ENCODE results near the gene EEF1A2.
A peak's percentile ranks its signal among the peaks of the same experiment; 100 is the strongest.

EEF1A2 gene

DNA sequence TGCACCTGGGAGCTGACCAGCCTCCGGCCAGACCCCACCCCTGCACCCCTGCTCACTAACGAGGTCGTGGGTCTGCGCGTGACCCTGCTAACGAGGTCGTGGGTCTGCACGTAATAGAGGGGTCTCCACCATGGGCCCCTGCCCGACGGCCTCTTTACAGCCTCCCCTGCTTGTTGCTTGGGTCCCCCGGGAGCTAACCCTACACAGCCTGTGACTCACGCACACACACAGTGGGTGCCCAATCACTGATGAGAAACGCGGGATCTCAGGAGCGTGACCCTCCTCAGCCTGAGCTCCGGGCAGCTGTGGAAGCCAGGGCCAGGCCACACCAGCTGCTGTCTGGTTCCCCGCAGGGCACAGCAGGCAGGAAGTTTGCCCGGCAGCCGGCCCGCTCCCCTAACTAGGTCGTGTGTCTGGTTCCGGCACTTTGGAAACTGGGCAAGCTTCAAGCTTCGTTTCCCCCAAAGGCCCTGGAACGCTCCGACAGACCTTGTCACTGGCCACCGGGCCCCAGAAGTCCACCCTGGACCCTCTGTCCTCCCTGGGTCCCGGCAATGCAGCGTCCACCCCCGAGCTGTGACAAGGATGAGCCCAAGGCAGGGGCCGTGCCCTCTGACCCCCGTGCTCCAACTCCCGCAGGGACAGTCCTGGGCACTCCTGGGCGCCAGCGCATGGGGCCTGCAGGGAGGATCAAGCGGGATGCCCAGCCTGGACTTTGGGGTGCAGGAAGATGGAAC is 37.5 kb upstream of the EEF1A2 start:
- DNase-seq: no peak

- no peak for DNase-seq
Measured at GRCh38 chr20:63534831-63535651, 36.2 kb upstream of the EEF1A2 start.

GRCh38 chr20:63534427-63534830 is 35.5 kb upstream of the EEF1A2 start:
- DNase-seq: no peak

DNA sequence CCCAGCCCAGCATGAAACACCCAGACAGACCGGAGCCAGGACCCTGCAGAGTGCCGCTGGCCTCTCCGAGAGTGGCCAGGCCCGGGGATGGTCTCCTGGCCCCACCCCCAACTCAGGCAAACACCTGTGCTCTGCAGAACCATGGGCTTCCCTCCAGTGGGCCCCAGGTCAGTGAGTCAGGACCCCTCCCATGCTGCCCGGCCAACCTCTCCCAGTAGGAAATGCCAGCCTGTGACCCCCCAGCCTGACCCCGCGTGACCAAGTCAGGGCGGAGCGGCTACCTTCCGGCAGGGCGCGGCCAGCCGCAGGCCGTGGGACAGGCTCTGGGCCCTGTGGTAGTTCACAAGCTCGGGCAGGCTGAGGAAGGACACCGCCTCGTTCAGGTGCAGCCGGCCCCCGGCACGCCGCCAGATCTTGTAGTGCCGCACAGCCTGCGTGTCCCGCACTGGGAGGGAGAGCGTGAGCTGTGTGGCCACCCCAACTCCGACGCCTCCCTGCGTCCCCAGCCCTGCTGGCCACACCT is 35.0 kb upstream of the EEF1A2 start:
- no peak for DNase-seq

DNA sequence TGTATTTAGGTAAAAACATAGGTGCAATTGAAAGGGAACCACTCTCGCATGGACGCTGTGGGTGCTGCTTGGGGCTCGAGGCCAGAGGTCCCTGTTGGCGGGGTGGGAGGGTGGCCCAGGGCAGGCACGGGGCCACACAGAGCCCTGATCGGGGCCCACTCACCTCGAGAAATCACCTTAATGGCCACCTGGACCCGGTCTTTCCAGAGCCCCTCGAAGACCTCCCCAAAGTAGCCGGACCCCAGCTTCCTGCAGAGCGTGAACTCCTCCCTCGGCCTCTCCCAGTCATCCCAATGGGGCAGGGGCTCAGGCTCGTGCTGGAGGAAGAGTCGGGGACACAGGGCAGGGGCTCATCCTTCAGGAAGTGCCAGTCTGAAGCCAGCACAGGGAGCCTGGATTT is 34.5 kb upstream of the EEF1A2 start:
- DNase-seq: no peak

GRCh38 chr20:63532449-63532971 is 33.6 kb upstream of the EEF1A2 start:
- DNase-seq: no peak

GRCh38 chr20:63531686-63532448 is 33.0 kb upstream of the EEF1A2 start:
- DNase-seq: no peak

DNA sequence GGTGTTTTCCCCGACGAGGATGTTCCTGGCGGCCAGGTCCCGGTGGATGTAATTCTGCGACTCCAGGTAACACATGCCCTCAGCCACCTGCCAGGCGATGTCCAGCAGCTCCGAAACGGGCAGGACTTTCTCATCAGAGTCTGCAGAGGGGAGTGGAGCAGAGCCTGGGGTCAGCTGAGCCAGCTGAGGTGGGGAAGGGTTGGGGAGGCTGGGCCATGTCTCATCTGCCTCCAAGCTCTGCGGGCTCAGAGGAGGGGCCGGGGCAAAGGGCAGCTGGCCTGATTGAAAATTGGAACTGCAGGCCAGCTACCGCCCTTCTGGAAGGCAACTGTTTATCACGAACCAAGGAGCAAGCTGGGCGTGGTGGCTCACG is 31.9 kb upstream of the EEF1A2 start:
- DNase-seq: no peak

DNA sequence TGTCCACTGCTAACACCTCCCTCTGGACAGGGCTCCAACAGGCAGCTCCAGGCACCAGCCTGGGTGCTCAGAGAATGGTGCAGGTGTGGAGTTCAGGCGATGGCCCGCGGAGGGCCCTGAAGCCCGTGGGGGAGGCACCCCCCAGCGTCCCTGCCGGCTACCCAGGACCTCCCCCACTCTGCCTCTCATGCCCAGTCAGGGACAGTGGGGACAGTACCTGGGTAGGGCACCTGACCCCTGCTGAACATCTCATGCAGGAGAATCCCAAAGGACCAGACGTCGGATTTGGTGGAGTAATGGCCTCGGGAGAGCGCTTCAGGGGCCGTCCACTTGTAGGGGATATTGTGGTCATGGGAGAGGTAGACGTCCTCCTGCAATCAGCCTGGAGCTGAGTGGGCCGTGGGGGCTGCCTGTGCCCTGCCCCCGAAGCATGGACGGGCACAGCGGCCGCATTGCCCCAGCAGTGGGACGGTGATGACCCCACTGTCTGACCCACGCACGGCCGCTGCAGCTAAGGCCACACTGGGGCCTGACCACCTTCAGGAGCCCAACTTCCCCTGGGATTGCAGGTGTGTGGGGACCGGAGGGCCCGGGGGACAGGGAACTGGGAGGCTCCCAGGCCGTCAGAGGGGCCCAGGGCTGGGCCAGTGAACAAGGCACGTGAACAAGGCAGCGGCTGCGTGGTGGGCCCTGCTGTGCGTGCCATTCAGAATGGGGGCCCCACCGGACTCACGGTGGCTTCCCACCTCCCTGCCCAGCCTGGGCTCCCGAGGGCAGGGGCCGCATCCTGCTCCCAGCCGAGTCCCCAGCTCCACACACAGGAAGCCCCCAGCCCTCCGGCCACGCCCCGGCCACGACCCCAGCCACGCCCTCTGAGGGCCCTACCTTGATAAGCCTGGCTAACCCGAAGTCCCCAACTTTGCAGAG is 31.2 kb upstream of the EEF1A2 start:
- no peak for DNase-seq

DNA sequence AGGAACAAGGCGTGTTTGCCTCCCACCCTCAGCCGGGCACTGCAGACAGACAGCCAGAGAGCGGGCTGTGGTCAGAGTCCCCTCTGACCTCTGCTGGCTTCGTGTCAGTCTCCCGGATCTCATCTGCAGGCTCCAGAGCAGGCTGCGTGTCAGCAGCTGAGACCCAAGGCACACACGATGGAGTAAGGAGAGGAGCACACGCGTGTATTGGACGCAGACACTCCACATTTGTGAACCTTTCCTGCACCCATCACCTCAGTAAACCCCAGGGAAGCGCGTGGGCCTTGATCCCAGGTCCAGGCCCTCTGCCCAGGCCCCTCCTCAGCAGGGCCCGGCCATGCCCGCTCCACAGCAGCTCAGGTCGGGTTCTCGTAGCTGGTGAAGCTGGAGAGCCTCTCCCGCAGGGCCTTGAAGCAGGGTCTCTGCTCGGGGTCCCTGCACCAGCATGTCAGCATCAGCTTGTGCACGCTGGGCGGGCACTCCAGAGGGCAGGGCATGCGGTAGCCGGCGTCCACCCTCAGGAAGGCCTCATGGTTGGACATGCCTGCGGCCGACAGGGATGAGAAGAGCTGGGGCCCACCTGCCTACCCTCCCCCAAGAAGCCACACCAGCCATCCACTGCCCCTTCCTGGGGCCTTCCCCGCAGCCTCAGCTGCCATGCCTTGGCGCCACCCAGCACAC is 30.4 kb upstream of the EEF1A2 start:
- DNase-seq: no peak

DNA sequence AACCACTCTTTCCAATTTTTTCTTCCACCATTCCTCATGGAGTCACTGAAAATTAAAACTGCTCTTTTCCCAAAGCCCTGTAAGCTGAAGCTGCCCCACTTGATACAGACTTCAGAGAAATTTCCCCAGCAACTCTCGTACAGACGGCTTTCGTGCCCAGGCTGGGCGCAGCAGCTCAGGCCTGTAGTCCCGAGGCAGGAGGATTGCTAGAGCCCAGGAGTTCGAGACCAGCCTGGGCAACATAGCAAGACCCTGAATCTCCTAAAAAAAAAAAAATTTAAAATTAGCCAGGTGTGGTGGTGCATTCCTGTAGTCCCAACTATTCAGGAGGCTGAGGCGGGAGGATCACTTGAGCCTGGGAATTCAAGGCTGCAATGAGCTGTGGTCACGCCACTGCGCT is 28.3 kb upstream of the EEF1A2 start:
- no peak for DNase-seq

GRCh38 chr20:63525971-63526370 is 27.1 kb upstream of the EEF1A2 start:
- no peak for DNase-seq

DNA sequence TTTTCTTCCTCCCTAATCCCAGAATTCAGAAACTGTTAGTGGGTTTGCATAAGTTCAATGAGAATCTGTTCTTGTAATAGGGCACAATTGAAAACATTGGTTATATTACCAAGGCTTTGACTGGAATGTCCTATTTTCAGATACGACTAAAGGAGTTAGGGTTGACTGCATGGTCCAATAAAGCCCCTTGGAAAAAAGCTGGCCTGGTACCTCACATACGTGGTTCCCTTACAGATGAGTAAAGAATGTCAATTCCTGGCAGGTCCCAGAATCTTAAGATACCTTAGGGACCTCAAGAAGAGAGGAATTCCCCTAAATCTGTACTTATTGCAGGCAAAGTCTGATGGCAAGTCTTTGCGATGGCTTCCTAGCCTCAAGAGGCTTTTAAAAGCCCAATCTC is 26.3 kb upstream of the EEF1A2 start:
- DNase-seq: no peak

DNA sequence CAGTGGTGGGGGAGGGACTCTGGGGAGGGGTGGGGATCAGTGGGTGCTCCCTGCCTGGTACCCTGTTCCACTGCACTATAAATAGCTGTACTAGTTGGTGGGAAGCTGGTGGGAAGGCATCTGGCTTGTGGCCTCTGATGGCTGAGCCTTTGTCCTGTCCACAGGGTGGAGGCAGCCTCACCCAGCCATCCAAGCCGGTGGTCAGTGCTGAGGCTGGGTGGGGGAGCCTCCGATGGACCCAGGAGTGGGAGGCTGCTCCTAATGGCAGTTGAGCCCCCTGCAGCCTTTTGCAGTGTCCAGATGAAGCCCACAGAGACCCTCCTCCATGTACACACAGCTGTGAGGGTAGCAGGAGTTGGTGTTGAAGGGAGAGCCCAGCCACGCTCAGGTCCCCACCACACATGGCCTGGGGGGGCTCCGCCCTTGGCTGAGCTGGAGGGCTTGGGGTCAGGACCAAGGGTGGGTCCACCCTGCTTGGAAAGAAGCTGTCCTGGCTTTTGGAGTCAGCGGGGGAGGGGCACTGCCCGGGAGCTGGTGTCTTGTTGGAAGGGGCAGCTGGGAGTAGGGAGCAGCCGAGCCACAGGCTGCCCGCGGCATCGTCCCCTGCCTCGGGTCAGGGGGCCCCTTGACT is 24.2 kb upstream of the EEF1A2 start:
- DNase-seq: no peak

DNA sequence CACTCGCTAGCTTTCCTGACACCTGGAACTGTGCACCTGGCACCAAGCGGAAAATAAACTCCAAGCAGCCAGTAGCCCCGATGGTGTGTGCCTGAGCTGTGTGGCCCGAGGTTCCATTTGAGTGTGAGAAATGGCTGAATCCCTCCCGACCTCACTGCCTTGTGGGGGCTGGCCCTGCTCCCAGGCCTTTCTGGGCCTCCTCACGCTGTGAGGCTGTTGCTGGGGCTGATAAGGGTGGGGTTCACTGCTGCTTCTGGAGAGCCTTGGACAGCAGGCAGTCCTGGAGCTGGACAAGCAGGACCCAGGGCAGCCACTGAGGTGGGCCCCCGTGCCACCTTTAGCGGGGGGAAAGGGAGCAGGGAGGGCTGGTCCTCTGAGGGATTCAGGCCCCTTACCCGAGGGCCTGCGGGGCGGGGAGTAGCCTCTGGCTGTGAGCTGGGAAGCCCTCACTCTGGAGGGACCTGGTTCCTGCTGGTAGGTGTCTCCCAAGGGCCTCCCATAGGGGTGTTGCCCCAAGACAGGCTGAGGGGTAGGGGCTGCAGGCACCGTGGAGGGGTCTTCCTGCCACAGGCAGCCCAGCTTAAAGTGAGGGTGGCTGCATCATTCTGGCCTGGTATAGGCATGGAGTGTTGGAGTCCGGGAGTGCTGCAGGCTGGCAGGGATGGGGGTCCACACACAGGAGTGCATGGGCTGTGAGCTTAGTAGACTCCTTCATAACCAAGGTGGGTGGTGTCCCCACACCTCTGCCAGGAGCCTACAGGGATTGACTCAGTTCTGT is 23.4 kb upstream of the EEF1A2 start:
- no peak for DNase-seq

- DNase-seq: no peak
Measured at GRCh38 chr20:63521602-63522001, 22.7 kb upstream of the EEF1A2 start.

DNA sequence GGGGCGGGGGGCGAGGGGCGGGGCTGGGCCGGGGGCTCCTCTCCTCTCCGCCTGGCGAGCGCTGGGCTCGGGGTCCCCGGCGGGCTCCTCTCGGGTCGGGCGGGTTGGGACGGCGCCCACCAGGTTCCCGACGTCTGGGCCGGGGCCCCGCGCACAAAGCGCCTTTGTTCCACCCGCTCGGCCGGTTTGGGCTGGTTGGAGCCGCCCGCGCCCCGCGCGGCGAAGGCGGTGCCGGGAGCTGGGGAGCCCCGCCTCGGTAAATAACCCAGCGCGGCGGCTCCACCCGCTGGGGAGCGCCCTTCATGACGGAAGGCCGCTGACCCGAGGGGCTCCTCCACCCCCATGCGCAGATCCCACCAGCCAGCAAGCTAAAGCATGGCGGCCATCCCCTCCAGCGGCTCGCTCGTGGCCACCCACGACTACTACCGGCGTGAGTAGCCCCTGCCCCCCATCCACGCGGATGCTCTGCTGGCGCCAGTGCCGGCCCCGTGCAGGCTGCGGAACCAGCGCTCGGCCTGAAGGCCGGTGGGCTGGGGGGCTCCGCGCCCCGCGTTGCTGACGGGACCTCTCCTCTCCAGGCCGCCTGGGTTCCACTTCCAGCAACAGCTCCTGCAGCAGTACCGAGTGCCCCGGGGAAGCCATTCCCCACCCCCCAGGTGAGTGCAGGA is 22.2 kb upstream of the EEF1A2 start:
- DNase-seq: peak; percentile 16

DNA sequence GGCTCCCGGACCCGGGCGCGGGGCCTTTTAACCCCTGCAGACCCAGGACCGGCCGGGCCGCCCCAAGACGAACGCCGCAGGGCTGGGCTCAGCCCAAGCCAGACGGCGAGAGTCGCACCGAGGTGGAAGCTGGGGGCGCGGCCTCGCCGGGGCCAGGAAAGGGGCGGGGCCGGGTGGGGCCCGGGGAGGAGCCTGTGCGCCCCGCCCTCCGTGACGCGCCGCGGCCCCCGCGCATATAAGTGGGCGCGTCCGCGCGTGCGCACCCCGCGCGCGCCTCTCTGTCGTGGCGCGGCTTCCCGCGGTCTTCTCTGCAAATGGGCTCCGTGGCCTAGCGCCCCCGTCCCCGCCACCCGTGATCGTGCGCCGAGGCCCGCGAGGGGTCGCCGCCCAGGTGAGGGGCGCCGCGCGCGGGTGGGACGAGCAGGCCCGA is 21.6 kb upstream of the EEF1A2 start, which contains the start of gene PPDPF:
Gene PPDPF (plus strand): TSS at position 262 of the 430 bp plus-strand sequence. CDS start 544 bp downstream, outside the sequence.
- peak; percentile 13 for DNase-seq

Data from NCI-H748 treated with DMSO at 0.1 percent for 48 hours (cell line).